Adrenal gland (tissue), 5 donors: ENCODE measurements around the gene ANKRD7.
A peak's percentile ranks its signal among the peaks of the same experiment; 100 is the strongest.

Source experiments
- POLR2A ChIP-seq, 2 donors: fragments of 450-650 bp; IDR thresholded peaks; one replicate each; pipeline ENCODE4 v1.6.1; 2017; ENCODE audit warnings: antibody characterized with exemption in 2 of 2, mild to moderate bottlenecking in 2 of 2, moderate library complexity in 1 of 2
- TF ChIP-seq, protein P1 (sequence below), 6 experiments: fragments of 450-650 bp in 4 of 6; fragments of 200-600 bp in 2 of 6; sonication (generic) in 1 of 6; IDR thresholded peaks; 1 replicate in 5 of 6; 2 replicates in 1 of 6; pipeline versions ENCODE4 v1.5.1 to v1.8.0; 2016 to 2021; ENCODE audit warnings: antibody characterized with exemption in 6 of 6, mild to moderate bottlenecking in 2 of 6, moderate library complexity in 1 of 6
- donor health status: DM: no; HTN: no; CAD: no.

DNA sequence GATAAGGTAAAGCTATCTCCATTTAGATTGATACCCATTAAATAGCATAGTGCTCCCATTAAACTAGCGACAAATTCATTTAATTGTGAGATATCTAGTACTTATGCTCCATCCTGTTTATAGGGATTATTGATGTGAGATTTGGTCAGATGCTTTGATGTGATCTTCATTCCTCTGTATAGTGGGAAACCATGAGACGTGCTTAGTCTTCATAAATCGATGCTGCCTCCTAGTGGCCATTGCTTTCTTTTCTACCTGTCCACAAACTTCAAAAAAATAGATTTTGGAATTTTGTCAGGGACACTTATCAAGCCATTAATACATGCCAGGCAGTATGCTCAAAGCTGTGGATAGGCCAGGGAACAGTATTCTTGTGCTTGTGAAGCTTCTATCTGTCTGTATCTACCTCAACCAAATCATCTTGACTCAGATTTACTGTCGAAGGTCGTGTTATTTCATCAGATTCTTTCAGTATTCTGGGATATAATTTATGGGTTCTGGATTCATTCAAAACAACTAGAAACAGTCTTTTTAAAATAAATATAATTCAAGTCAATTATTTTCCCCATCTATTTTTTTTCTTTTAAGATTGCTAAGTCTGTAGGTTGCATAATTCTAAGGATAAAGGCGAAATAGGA, 28.5 kb upstream of the ANKRD7 start:
- TF ChIP-seq, protein P1, sequence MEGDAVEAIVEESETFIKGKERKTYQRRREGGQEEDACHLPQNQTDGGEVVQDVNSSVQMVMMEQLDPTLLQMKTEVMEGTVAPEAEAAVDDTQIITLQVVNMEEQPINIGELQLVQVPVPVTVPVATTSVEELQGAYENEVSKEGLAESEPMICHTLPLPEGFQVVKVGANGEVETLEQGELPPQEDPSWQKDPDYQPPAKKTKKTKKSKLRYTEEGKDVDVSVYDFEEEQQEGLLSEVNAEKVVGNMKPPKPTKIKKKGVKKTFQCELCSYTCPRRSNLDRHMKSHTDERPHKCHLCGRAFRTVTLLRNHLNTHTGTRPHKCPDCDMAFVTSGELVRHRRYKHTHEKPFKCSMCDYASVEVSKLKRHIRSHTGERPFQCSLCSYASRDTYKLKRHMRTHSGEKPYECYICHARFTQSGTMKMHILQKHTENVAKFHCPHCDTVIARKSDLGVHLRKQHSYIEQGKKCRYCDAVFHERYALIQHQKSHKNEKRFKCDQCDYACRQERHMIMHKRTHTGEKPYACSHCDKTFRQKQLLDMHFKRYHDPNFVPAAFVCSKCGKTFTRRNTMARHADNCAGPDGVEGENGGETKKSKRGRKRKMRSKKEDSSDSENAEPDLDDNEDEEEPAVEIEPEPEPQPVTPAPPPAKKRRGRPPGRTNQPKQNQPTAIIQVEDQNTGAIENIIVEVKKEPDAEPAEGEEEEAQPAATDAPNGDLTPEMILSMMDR (IDR thresholded peaks at IDR 0.05): peak; percentile 53 to 66 (median 55)
- TF ChIP-seq POLR2A (IDR thresholded peaks at IDR 0.05): no peak
